ENCODE data around the gene TMEM8B. TPM values are rescaled to one million over a fixed set of nuclear protein-coding genes. Genes with fewer than 3 reads are reported as not detected.

The TMEM8B gene, protein sequence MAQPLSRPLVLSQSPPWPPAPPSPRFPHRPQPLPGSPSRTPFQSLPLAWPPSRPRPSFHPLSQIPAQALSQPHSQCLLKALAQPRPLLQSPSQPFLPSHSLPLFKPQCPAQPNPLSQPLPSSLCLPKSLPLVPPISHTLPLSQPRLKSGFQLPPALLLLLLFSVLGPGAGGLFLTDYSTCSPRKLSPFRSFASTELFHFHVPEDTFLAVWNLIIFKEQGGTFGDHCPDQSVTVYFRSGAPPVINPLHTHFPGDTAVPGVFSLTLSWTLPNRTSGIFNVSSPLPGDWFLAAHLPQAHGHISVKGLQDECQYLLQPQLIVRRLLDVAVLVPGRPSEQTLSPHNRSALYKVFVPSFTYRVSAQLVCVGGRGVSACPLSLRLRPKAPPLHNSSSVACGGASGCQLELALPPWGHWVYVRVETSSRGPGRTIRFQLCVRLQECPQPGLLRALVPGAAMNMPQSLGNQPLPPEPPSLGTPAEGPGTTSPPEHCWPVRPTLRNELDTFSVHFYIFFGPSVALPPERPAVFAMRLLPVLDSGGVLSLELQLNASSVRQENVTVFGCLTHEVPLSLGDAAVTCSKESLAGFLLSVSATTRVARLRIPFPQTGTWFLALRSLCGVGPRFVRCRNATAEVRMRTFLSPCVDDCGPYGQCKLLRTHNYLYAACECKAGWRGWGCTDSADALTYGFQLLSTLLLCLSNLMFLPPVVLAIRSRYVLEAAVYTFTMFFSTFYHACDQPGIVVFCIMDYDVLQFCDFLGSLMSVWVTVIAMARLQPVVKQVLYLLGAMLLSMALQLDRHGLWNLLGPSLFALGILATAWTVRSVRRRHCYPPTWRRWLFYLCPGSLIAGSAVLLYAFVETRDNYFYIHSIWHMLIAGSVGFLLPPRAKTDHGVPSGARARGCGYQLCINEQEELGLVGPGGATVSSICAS
- total RNA-seq: 1 to 10 TPM; 2.8 to 3.1 TPM

DNA sequence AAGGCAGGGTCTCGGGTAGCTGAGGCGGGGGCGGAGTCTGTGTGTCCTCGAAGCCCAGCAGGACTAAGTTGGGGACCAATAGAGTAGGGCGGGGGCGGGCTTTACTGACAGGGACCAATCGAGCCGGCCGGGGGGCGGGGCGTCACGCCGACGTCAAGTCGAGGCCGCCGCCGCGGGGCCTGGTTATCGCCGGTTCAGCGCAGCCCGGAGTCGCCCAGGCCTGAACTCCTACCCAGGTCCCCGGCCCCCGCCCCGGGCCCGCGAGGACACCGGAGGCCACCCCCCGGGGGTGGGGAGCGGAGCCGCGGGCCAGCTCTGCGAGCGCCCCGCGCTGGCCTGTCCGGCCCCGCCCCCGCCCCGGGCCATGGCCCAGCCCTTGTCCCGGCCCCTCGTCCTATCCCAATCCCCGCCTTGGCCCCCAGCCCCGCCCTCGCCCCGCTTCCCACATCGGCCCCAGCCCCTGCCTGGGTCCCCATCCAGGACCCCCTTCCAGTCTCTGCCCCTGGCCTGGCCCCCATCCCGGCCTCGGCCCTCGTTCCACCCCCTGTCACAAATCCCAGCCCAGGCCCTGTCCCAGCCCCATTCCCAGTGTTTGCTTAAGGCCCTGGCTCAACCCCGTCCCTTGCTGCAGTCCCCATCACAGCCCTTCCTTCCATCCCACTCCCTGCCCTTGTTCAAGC lies at the start of gene TMEM8B:
TMEM8B (plus strand) TSS at position 145 of the 680 bp plus-strand sequence; CDS start at position 365, 220 bp downstream.
- Mint-ChIP-seq H3K27me3 (no peaks in the 10 kb centered on the region), H3K4me1 (peaks cover 20% of the 10 kb centered on the region), H3K9me3 (no peaks in the 10 kb centered on the region), H3K27ac (peak within 1 kb of the TSS; percentile 74), H3K4me3 (peak within 1 kb of the TSS; percentile 95), H3K36me3 (no peaks in the 10 kb centered on the region)
- peak; percentile 91 for DNase-seq

DNA sequence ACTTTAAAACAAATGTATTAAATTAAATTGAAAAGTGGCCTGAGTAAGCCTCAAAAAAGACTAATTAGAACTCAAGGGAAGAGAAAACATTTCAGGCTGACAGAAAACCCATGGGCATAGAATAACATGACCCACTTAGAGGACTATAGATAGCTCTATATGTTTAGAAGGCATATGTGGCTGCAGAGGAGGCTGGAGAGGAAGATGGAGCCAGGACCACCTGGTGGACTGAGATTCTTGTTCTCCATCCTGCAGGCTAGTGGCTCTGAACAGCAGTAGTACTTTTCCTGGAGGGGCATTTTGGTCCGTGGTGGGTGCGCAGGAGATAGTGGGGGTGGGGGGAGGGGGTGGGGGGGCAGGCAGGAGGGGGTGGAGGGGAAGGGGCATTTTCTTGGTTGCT lies 48.0 kb upstream of the TMEM8B start:
- Mint-ChIP-seq H3K9me3 (peaks cover 3% of the 10 kb centered on the region), H3K4me1 (no peaks in the 10 kb centered on the region), H3K4me3 (no peak overlapping the region), H3K36me3 (peaks cover 20% of the 10 kb centered on the region), H3K27me3 (no peaks in the 10 kb centered on the region), H3K27ac (no peak overlapping the region)
- DNase-seq: no peak

DNA sequence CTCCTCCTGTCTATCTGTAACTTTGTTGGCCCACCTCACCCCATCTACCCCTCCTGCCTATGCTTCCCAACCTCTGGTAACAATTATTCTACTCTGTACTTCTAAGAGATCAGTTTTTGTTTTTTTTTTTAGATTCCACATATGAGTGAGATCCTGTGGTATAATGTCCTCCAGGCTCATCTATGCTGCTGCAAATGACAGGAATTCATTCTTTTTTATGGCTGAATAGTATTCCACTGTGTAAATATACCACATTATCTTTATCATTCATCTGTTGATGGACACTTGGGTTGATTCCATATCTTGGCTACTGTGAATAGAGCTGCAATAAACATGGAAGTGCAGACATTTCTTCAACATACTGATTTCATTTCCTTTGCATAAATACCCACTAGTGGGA lies 45.6 kb upstream of the TMEM8B start:
- H3K27me3 Mint-ChIP-seq: no peaks in the 10 kb centered on the region
- peaks cover 22% of the 10 kb centered on the region for H3K36me3 Mint-ChIP-seq
- no peak overlapping the region for H3K4me3 Mint-ChIP-seq
- no peak for DNase-seq
- peak overlapping the region; percentile 34 for H3K27ac Mint-ChIP-seq
- no peaks in the 10 kb centered on the region for H3K4me1 Mint-ChIP-seq
- peaks cover 3% of the 10 kb centered on the region for H3K9me3 Mint-ChIP-seq

DNA sequence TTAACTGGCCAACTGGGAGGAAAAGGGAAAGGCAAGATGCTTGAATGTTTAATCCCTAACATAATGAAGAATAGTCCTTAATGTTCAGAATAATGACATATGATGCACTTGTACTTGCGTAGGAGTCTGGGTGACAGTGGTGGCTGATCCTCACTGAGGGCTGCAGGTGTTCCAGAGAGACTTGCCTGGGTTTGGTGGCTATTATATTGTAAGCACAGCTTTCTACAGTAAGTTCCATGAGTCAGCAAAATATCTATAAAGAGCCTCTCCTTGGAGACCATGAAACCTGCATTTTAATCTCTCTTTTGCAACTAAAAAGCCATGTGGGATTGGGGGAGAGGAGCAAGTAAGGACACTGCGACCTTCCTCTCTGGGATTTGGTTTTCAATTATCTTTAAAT lies 39.5 kb upstream of the TMEM8B start:
- DNase-seq: no peak
- no peak overlapping the region for H3K4me3 Mint-ChIP-seq
- H3K36me3 Mint-ChIP-seq: peaks cover 2% of the 10 kb centered on the region
- no peaks in the 10 kb centered on the region for H3K27me3 Mint-ChIP-seq
- H3K27ac Mint-ChIP-seq: no peak overlapping the region
- H3K9me3 Mint-ChIP-seq: no peaks in the 10 kb centered on the region
- H3K4me1 Mint-ChIP-seq: peaks cover 4% of the 10 kb centered on the region

DNA sequence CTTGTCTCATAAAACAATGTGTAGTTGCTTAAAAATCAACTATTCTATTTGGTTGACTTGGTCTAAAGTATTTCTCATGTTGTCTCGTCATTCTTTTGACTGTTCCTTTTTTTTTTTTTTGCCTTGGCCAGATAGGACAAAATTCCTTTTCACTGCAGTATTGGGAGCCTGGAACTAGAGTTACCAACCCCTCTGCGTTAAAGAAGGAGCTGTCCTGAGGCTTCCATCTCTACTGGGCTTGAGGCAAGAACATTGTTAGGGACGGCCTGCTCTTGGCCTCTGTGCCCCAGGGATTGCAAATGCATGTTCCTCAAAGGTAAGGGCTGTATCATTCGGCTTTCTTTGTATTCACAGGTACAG lies 39.0 kb upstream of the TMEM8B start:
- Mint-ChIP-seq H3K4me1 (peaks cover 4% of the 10 kb centered on the region), H3K27me3 (no peaks in the 10 kb centered on the region), H3K36me3 (peaks cover 2% of the 10 kb centered on the region), H3K27ac (no peak overlapping the region), H3K9me3 (no peaks in the 10 kb centered on the region), H3K4me3 (no peak overlapping the region)
- no peak for DNase-seq

DNA sequence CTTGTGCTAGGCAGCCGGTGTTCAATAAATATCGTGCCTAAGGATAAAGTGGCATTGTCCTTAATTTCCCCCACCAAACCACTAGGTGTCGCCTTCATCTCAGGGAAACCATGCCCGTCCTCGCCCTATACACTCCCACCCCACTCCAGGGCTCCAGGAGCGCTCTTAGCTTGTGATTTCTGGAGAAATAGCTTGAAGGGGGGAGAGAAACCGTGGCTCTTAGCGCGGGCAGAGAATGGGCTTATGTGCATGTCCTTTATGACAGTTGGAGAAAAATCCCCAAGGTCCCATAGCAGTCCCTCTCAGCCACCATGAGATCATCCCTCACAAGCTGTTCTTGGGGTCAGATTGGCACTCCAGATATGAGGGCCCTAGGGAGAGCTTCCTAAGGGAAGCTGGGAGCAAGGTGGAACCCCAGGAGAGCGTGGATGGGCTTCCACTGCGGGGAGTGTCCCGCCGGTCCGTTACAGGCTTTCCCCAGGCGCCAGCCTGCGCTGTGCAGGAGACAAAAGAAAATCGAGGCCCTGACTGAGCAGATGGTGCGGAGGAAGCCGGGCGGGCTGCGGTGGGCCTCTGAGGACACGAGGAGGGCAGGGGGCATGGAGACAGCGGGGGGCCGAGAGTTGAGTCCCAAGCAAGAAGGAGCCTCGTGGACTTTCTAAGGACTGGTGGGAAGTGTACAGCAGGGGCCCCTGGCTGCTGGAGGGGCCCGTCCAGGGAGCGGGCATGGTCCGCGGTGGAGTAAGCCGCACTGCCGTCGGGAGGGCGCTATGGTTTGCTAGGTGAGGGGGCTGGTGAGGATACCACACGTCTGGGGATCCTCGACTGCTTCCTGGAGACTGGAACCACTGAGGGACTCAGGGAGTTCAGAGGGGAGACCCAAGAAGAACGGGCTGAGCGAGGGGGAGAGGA lies 38.4 kb upstream of the TMEM8B start:
- no peaks in the 10 kb centered on the region for H3K27me3 Mint-ChIP-seq

DNA sequence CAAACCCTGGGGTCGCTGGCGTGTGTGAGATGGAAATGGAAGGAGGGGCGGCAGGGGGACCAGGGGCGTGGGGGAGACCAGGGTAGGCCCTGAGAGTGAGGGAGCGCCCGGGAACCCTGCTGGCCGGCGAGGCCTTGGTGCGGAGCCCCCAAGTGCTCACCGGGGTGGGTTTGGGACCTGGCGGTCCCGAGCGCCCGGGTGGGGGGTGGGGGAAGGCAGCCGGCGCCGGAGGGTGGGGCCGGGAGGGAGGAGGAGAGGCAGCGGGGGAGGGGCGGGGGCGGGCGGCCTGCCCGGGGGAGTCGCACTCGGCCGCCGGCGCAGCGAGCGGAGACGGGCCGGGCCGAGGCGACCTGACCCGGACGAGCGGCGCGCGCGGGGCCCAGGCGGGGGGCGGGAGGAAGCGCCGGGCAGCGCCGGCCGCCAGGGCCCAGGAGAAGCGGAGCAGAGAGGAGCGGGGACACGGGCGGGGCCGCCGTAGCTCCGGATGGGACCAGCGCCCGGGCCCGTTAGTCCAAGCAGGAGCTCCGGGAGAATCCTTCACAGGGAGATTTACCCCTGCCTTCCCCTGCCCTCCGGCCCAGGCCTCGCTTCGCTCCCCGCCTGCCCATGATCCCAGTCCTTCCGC lies 37.6 kb upstream of the TMEM8B start, which contains the start of gene NPR2:
NPR2 (plus strand) TSS at position 295 of the 625 bp plus-strand sequence. CDS start 818 bp downstream, outside the sequence.
- H3K27ac Mint-ChIP-seq: no peak within 1 kb of the TSS
- no peak for DNase-seq
- H3K36me3 Mint-ChIP-seq: peaks cover 4% of the 10 kb centered on the region
- H3K9me3 Mint-ChIP-seq: no peaks in the 10 kb centered on the region
- no peaks in the 10 kb centered on the region for H3K27me3 Mint-ChIP-seq
- no peak within 1 kb of the TSS for H3K4me3 Mint-ChIP-seq
- peaks cover 4% of the 10 kb centered on the region for H3K4me1 Mint-ChIP-seq

More for the DNA sequence above, 38.4 kb upstream of the TMEM8B start:
- H3K36me3 Mint-ChIP-seq: peaks cover 4% of the 10 kb centered on the region
- no peak overlapping the region for H3K4me3 Mint-ChIP-seq
- peaks cover 4% of the 10 kb centered on the region for H3K4me1 Mint-ChIP-seq
- no peak overlapping the region for H3K27ac Mint-ChIP-seq
- peak; percentile 42 for DNase-seq
- no peaks in the 10 kb centered on the region for H3K9me3 Mint-ChIP-seq

DNA sequence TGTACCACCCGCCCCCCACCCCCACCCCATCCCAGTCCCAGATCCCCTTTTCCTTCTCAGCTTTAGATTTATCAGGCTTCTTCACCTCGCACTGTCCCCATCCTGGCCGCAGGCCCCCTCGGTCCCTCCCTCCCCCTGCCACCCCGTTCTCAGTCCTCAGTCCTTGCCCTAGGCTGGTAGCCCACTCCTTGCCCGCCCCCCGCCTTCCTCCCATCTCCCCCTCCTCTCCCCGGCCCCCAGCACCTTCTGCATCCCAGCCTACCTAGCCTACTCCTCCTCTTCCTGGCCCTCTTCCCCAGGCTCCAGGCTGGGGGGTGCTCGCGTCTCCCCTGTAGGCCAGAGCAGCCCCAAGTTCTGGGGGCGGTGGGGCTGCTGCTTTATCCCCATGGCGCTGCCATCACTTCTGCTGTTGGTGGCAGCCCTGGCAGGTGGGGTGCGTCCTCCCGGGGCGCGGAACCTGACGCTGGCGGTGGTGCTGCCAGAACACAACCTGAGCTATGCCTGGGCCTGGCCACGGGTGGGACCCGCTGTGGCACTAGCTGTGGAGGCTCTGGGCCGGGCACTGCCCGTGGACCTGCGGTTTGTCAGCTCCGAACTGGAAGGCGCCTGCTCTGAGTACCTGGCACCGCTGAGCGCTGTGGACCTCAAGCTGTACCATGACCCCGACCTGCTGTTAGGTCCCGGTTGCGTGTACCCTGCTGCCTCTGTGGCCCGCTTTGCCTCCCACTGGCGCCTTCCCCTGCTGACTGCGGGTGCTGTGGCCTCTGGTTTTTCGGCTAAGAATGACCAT lies 36.8 kb upstream of the TMEM8B start:
- no peak for DNase-seq
- no peak overlapping the region for H3K4me3 Mint-ChIP-seq
- H3K9me3 Mint-ChIP-seq: no peaks in the 10 kb centered on the region
- H3K36me3 Mint-ChIP-seq: peaks cover 2% of the 10 kb centered on the region
- H3K27ac Mint-ChIP-seq: no peak overlapping the region
- no peaks in the 10 kb centered on the region for H3K27me3 Mint-ChIP-seq
- H3K4me1 Mint-ChIP-seq: peaks cover 4% of the 10 kb centered on the region

DNA sequence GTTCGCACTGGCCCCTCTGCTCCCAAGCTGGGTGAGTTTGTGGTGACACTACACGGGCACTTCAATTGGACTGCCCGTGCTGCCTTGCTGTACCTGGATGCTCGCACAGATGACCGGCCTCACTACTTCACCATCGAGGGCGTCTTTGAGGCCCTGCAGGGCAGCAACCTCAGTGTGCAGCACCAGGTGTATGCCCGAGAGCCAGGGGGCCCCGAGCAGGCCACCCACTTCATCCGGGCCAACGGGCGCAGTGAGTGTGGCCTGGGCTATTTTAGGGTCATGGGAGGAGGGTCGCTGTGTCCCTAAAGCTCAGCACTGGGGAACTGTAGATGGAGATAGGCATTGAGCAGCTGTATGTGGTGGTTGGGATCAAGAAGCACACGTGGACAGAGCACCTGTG lies 36.2 kb upstream of the TMEM8B start:
- Mint-ChIP-seq H3K9me3 (no peaks in the 10 kb centered on the region), H3K27me3 (no peaks in the 10 kb centered on the region), H3K4me3 (no peak overlapping the region), H3K36me3 (peaks cover 2% of the 10 kb centered on the region), H3K4me1 (peaks cover 5% of the 10 kb centered on the region), H3K27ac (peak overlapping the region; percentile 3)
- DNase-seq: no peak

DNA sequence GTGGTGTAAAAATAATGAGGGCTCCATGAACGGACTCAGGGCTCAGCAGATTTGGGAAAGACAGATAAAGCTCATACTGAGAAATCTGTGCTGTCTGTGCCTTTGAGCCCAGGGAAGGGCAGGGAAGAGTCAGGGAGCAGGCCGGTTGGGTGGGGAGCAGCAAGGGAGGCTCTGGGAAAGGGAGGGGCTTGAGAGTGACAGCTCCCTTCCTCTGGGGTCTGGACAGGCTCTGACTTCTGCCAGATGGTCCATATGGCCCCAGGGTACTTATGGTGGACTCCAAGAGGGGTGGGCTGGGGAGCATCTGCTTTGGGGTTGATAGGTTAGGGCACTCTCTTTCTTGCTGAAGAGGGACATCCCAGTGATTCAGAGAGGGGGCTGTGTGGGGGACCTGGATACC lies 35.6 kb upstream of the TMEM8B start:
- H3K27ac Mint-ChIP-seq: peak overlapping the region; percentile 3

DNA sequence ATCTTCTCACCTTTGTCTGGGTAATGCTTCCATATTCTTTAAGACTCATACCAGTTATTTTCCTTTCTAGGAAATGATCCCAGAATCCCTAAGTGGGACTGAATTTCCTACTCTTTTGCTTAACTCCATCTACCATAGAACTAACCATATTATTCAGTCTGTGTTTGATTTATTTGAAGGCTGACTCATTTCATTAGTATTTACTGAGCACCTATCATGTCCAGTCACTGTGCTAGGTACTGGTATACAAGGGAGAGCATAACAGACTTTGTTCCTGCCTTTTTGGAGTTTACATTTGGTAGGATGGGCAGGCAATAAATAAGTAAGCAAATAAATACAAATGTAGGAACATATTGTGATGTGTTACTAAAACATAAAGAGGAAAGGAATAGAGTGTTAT lies 33.3 kb upstream of the TMEM8B start:
- H3K4me3 Mint-ChIP-seq: no peak overlapping the region
- peaks cover 11% of the 10 kb centered on the region for H3K4me1 Mint-ChIP-seq
- H3K27ac Mint-ChIP-seq: no peak overlapping the region
- H3K9me3 Mint-ChIP-seq: no peaks in the 10 kb centered on the region
- no peak for DNase-seq
- H3K27me3 Mint-ChIP-seq: no peaks in the 10 kb centered on the region
- H3K36me3 Mint-ChIP-seq: peaks cover 5% of the 10 kb centered on the region

More for the DNA sequence above, 35.6 kb upstream of the TMEM8B start:
- Mint-ChIP-seq H3K27me3 (no peaks in the 10 kb centered on the region), H3K36me3 (peaks cover 2% of the 10 kb centered on the region), H3K9me3 (no peaks in the 10 kb centered on the region), H3K4me1 (peaks cover 7% of the 10 kb centered on the region), H3K4me3 (no peak overlapping the region)
- DNase-seq: no peak

DNA sequence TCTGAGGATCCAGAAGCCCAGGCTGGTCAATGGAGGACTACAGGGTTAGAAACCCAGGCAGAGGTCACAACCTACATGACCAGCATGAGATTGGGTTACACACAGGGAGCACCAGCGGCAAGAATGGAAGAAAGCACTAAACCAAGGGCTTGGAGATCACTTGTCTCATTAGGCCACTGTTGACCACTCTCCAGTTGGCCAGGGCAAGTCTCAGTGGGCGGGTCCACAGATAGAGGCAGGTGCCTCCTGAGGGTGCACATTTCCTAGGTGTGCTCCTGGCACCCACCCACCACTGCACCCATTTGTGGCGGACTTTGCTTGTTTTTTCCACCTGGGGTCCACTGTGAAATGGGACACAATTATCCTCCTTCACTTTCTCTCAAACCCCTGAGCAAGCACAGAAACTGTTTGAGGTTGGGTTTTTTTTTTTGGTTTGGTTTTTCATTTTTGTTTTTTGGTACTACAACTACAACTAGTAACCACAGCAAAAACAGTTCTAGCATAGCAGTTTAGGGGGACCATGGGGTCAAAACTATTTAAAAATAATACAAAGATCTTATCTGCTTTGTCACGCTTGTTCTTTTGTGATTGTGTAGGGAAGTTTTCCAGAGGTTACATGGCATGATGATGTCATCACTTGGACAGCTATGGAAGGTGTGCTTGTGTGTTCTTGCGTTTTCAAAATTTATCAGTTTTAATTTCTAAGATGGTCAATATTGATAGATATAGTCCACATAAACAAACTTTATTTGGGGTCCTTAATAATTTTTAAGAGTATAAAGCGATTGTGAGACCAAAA lies 31.5 kb upstream of the TMEM8B start:
- Mint-ChIP-seq H3K36me3 (peaks cover 11% of the 10 kb centered on the region), H3K4me3 (no peak overlapping the region)
- no peak for DNase-seq

More for the DNA sequence above, 31.5 kb upstream of the TMEM8B start:
- Mint-ChIP-seq H3K4me1 (peaks cover 11% of the 10 kb centered on the region), H3K9me3 (no peaks in the 10 kb centered on the region), H3K27ac (no peak overlapping the region), H3K27me3 (no peaks in the 10 kb centered on the region)

Data from activated naive CD8-positive, alpha-beta T cell treated with anti-CD3 and anti-CD28 coated beads for 36 hours (primary cell).